Measurements from ENCODE around the gene SOCS3. TPM values are rescaled to one million over a fixed set of nuclear protein-coding genes. Genes with fewer than 3 reads are reported as not detected.

SOCS3 gene
- total and polyA plus RNA-seq, 2 experiments from 2014 or later, result 33.3 to 59.0 TPM

DNA sequence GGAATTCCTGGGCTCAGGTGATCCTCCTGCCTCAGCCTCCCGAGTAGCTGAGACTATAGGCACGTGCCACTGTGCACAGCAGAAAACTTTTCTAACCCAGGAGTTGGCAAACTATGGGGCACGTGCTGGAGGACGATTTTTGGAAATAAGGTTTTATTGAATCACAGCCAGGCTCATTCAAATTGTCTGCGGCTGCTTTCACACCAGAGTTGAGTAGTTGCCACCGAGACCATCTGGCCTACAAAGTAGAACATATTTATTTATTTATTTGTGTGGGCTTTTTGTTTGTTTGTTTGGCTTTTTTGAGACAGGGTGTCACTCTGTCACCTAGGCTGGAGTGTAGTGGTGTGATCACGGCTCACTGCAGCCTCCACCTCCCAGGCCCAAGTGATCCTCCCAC, 11.2 kb upstream of the SOCS3 start:
- H3K4me1 ChIP-seq (ENCODE audit: low read depth), result peaks cover 29% of the 10 kb centered on the region
- H3K36me3 ChIP-seq, result no peaks in the 10 kb centered on the region
- H3K9me3 ChIP-seq (ENCODE audit: low read depth), result no peaks in the 10 kb centered on the region
- H3K4me3 ChIP-seq, result no peak overlapping the region
- no peaks in the 10 kb centered on the region for H3K27me3 ChIP-seq
- TF ChIP-seq, protein P1, sequence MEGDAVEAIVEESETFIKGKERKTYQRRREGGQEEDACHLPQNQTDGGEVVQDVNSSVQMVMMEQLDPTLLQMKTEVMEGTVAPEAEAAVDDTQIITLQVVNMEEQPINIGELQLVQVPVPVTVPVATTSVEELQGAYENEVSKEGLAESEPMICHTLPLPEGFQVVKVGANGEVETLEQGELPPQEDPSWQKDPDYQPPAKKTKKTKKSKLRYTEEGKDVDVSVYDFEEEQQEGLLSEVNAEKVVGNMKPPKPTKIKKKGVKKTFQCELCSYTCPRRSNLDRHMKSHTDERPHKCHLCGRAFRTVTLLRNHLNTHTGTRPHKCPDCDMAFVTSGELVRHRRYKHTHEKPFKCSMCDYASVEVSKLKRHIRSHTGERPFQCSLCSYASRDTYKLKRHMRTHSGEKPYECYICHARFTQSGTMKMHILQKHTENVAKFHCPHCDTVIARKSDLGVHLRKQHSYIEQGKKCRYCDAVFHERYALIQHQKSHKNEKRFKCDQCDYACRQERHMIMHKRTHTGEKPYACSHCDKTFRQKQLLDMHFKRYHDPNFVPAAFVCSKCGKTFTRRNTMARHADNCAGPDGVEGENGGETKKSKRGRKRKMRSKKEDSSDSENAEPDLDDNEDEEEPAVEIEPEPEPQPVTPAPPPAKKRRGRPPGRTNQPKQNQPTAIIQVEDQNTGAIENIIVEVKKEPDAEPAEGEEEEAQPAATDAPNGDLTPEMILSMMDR (IDR thresholded peaks at IDR 0.05; ENCODE audit: low read depth, low read length), result no peak
- peak overlapping the region; percentile 79 for H3K27ac ChIP-seq
- DNase-seq (ENCODE audit: low read depth in 1 of 2, low spot score in 1 of 2), result no peak

DNA sequence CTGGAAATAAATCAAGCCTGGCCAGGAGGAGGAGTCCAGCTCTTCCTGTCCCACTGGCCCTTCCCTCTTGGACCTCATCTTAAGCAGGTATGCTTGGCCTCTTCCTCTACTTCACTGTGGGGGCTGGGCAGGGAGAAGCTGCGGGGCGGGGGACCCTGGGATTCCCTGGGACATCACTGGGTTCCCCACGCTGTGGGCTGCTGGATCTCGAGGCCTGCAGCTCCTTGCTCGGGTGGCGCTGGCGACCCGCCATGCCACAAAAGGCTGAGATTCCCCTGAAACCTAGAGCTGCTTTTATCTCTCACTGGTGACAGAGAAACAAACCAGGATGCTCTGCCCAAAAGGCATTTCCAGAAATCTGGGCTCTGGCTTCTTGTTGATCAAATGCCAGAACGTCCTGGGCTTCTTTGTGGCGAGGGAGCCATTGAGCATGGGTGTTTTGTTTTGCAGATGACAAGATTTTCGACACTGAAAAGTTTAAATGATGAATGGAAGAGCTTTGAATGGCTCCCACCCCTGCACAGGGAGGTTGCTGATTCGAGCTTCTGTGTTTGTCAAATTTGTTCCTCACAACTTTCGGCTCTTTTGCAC, 10.0 kb upstream of the SOCS3 start:
- peaks cover 36% of the 10 kb centered on the region for H3K4me1 ChIP-seq (ENCODE audit: low read depth)
- peak overlapping the region; percentile 79 for H3K27ac ChIP-seq
- no peaks in the 10 kb centered on the region for H3K9me3 ChIP-seq (ENCODE audit: low read depth)
- TF ChIP-seq, protein P1 (IDR thresholded peaks at IDR 0.05; ENCODE audit: low read depth, low read length), result no peak
- peak; percentile 28 to 33 for DNase-seq (ENCODE audit: low read depth in 1 of 2, low spot score in 1 of 2)
- H3K27me3 ChIP-seq, result no peaks in the 10 kb centered on the region
- no peak overlapping the region for H3K4me3 ChIP-seq
- H3K36me3 ChIP-seq, result no peaks in the 10 kb centered on the region

DNA sequence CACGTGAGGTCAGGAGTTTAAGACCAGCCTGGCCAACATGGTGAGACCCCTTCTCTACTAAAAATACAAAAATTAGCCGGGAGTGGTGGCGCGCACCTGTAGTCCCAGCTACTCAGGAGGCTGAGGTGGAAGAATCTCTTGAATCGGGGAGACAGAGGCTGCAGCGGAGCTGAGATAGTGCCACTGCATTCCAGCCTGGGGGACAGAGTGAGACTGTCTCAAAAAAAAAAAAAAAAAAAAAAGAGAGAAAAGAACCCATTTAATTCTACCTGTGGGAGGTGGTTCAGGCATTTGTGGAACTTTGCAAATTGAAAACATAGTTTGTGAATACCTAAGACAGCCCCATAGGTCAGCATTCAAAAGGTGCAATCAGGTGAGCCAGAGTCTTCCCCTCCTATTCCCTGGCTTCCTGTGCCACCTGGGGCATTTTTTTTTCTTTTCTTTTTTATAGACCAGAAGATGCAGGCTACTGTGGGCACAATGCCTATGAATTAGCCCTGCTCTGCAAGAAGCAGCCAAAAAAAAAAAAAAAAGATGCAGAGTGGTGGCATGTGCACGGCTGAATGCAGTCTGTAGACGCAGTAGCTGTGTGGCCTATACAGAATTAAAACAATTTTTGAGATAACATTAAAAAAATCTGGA, 9.1 kb upstream of the SOCS3 start:
- no peaks in the 10 kb centered on the region for H3K36me3 ChIP-seq
- no peaks in the 10 kb centered on the region for H3K27me3 ChIP-seq
- no peak for DNase-seq (ENCODE audit: low read depth in 1 of 2, low spot score in 1 of 2)
- H3K4me3 ChIP-seq, result no peak overlapping the region
- TF ChIP-seq, protein P1 (IDR thresholded peaks at IDR 0.05; ENCODE audit: low read depth, low read length), result no peak
- no peaks in the 10 kb centered on the region for H3K9me3 ChIP-seq (ENCODE audit: low read depth)
- H3K4me1 ChIP-seq (ENCODE audit: low read depth), result peaks cover 37% of the 10 kb centered on the region
- peak overlapping the region; percentile 79 for H3K27ac ChIP-seq

DNA sequence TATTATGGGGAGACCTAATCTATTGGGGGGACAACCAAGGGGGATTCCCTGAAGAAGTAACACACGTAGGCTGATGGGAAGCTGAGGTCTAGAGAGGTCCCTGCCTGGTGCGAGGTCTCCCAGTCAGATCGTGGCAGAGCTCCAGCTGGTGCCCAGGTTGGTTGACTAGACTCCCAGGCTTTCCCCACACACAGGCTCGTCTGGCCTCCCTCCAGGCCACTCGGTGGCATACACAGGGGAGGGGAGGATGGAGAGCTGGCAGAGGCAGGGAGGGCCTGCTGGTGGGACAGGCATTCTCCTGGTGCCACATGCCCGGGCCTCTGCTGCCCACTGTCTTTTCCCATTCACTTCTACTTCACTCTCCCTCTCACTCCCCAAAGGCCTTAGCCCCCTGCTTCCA, 8.5 kb upstream of the SOCS3 start:
- Histone ChIP-seq H3K4me1 (ENCODE audit: low read depth) (peaks cover 37% of the 10 kb centered on the region), H3K36me3 (no peaks in the 10 kb centered on the region), H3K9me3 (ENCODE audit: low read depth) (no peaks in the 10 kb centered on the region), H3K4me3 (no peak overlapping the region), H3K27me3 (no peaks in the 10 kb centered on the region), H3K27ac (no peak overlapping the region)
- TF ChIP-seq, protein P1 (IDR thresholded peaks at IDR 0.05; ENCODE audit: low read depth, low read length), result no peak
- no peak for DNase-seq (ENCODE audit: low read depth in 1 of 2, low spot score in 1 of 2)

DNA sequence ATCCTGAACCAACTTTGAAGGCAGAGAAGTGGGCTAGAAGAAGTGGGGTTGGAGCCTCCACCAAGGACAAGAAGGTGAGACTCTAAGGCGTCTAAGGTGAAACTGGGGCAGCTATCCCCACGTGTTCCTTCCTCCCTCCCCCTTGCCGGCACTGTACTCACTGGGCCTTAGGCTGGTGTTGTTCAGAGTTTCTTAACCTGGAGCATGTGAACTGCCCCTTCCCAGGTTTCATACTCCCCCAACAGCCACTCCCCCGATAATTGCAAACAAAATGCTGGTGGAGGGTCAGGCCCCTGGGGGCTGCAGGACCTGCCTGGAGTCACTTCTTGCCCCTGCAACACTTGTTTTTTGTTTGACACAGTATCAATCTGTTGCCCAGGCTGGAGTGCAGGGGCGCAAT, 7.3 kb upstream of the SOCS3 start:
- H3K9me3 ChIP-seq (ENCODE audit: low read depth), result no peaks in the 10 kb centered on the region
- H3K4me3 ChIP-seq, result no peak overlapping the region
- peaks cover 37% of the 10 kb centered on the region for H3K4me1 ChIP-seq (ENCODE audit: low read depth)
- TF ChIP-seq, protein P1 (IDR thresholded peaks at IDR 0.05; ENCODE audit: low read depth, low read length), result no peak
- no peaks in the 10 kb centered on the region for H3K27me3 ChIP-seq
- H3K36me3 ChIP-seq, result no peaks in the 10 kb centered on the region
- H3K27ac ChIP-seq, result peak overlapping the region; percentile 97
- DNase-seq (ENCODE audit: low read depth in 1 of 2, low spot score in 1 of 2), result no peak
